ENCODE results near the gene GAGE10. TPM values are rescaled to one million over a fixed set of nuclear protein-coding genes. Genes with fewer than 3 reads are reported as not detected.

Gene GAGE10
- not detected for total RNA-seq

DNA sequence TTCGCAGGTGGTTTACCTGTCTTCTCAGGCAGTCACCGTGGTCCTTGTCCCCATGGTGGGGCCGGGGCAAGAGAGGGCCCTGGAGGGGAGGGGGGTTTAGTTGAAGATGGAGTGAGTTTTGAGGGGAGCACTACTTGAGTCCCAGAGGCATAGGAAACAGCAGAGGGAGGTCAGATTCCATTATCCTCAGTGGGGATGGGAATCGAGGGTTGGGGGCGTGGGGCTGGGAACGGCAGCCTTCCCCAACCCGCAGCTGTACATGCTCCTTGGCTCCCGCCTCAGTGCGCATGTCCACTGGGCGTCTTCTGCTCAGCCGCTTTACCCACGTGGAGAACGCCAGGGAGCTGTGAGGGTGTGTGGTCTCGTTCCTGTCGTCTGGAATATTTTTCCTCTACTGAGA, at the start of gene GAGE10:
TSS of gene GAGE10 (plus strand) at position 301 of the 400 bp plus-strand sequence. CDS start 1,214 bp downstream, outside the sequence.
- H3K4me3 ChIP-seq = no peak within 1 kb of the TSS
- H3K4me1 ChIP-seq = no peaks in the 10 kb centered on the region
- WGBS, 2 donors = no CpG with 5 or more reads among the region's 15 CpGs
- no peak within 1 kb of the TSS for H3K27ac ChIP-seq
- no peak for TF ChIP-seq POLR2A (IDR thresholded peaks at IDR 0.05)
- TF ChIP-seq, protein P1, sequence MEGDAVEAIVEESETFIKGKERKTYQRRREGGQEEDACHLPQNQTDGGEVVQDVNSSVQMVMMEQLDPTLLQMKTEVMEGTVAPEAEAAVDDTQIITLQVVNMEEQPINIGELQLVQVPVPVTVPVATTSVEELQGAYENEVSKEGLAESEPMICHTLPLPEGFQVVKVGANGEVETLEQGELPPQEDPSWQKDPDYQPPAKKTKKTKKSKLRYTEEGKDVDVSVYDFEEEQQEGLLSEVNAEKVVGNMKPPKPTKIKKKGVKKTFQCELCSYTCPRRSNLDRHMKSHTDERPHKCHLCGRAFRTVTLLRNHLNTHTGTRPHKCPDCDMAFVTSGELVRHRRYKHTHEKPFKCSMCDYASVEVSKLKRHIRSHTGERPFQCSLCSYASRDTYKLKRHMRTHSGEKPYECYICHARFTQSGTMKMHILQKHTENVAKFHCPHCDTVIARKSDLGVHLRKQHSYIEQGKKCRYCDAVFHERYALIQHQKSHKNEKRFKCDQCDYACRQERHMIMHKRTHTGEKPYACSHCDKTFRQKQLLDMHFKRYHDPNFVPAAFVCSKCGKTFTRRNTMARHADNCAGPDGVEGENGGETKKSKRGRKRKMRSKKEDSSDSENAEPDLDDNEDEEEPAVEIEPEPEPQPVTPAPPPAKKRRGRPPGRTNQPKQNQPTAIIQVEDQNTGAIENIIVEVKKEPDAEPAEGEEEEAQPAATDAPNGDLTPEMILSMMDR (IDR thresholded peaks at IDR 0.05) = no peak
- no peaks in the 10 kb centered on the region for H3K9me3 ChIP-seq
- H3K36me3 ChIP-seq = no peaks in the 10 kb centered on the region
- DNase-seq = no peak
- no peaks in the 10 kb centered on the region for H3K27me3 ChIP-seq
- intact Hi-C loops (cut with DNase I) = no loop called here

- Histone ChIP-seq H3K4me3 (no peak overlapping the region), H3K27ac (no peak overlapping the region), H3K27me3 (no peaks in the 10 kb centered on the region), H3K4me1 (no peaks in the 10 kb centered on the region), H3K9me3 (no peaks in the 10 kb centered on the region), H3K36me3 (peaks cover 0 to 7% (median 0%) of the 10 kb centered on the region in 3 donors)
- TF ChIP-seq, protein P1 (IDR thresholded peaks at IDR 0.05) = no peak
- TF ChIP-seq POLR2A (IDR thresholded peaks at IDR 0.05) = no peak
- WGBS, 2 donors = 82 to 94% methylated on average over 3 to 5 of the region's 7 CpGs
- DNase-seq = no peak
- intact Hi-C loops (cut with DNase I) = no loop called here
These were observed 48.8 kb upstream of the GAGE10 start for GRCh38 chrX:49254639-49255038.

DNA sequence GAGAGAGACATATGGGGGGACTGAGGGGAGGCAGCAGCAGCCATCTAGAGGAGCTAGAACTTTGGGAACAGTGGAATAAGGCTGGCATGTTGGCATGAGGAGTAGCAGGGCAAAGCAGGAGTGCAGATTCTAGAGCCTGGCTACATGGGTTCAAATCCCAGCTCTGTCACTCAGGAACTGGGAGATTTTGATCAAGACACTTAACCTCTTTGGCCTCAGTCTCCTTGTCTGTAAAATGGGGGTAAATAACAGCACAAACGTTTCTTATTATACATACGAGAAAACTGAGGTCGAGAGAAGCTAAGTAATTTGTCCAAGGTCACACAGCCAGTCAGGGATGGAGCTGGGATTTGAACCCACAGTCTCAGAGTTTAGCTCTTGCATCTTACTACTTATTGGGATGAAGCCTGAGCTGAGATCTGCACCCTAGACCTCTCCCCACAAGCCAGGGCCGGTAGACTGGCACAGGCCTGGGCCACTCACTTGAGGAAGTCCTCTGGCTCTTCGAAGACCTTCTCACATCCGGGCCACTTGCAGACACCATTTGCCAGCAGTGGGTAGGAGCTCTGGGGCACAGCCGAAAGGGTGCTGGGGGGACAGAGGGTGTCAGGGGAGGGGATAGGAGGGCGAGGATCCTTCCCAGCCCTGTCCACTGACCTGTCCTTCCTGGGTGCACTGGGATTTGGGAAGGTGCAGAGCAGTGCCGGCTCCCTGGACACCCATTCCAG, 47.0 kb upstream of the GAGE10 start:
- intact Hi-C loops (cut with DNase I) = no loop called here
- no peaks in the 10 kb centered on the region for H3K27me3 ChIP-seq
- no peak for DNase-seq
- H3K9me3 ChIP-seq = no peaks in the 10 kb centered on the region
- WGBS, 2 donors = 58 to 80% methylated on average over 2 to 3 of the region's 9 CpGs
- H3K36me3 ChIP-seq = no peaks in the 10 kb centered on the region
- TF ChIP-seq, protein P1 (IDR thresholded peaks at IDR 0.05) = no peak
- TF ChIP-seq POLR2A (IDR thresholded peaks at IDR 0.05) = no peak
- H3K4me1 ChIP-seq = no peaks in the 10 kb centered on the region
- no peak overlapping the region for H3K4me3 ChIP-seq
- H3K27ac ChIP-seq = no peak overlapping the region

GRCh38 chrX:49257074-49257790, 46.2 kb upstream of the GAGE10 start:
- Histone ChIP-seq H3K9me3 (no peaks in the 10 kb centered on the region), H3K27me3 (no peaks in the 10 kb centered on the region), H3K36me3 (no peaks in the 10 kb centered on the region), H3K4me3 (no peak overlapping the region), H3K4me1 (no peaks in the 10 kb centered on the region), H3K27ac (no peak overlapping the region)
- intact Hi-C loops (cut with DNase I) = no loop called here
- no peak for TF ChIP-seq POLR2A (IDR thresholded peaks at IDR 0.05)
- TF ChIP-seq, protein P1 (IDR thresholded peaks at IDR 0.05) = no peak
- WGBS, 2 donors = 86% methylated on average over 8 of the region's 14 CpGs; no CpG with 5 or more reads in 1 of the 2 donors
- no peak for DNase-seq
